Right lobe of liver (tissue), 6 donors: ENCODE measurements around the gene COL28A1. TPM values are rescaled to one million over a fixed set of nuclear protein-coding genes. Genes with fewer than 3 reads are reported as not detected.

ENCODE experiments used
- ATAC-seq, 4 donors: fragments of 200-7000 bp; cut with Tn5 transposase; one replicate each; pipeline ENCODE4 v1.9.1; 2020; ENCODE audit warnings: mild to moderate bottlenecking in 4 of 4, moderate library complexity in 4 of 4
- DNase-seq, 3 donors: peaks; one replicate each; pipeline ENCODE4 v3.0.0-alpha.2; 2020
- H3K27ac ChIP-seq, 3 donors: fragments of 200-600 bp; one replicate each; pipeline ENCODE4 v1.8.0; 2022
- H3K27me3 ChIP-seq, 2 donors: fragments of 200-600 bp; one replicate each; pipeline ENCODE4 v1.8.0; 2022
- H3K36me3 ChIP-seq, 4 donors: fragments of 200-600 bp; sonication (generic) in 1 of 4; one replicate each; pipeline versions ENCODE4 v1.5.1 to v1.8.0; 2017 to 2022; ENCODE audit warnings: control low read depth in 1 of 4
- H3K4me1 ChIP-seq, 4 donors: fragments of 200-600 bp; sonication (generic) in 1 of 4; one replicate each; pipeline versions ENCODE4 v1.5.1 to v1.8.0; 2017 to 2022; ENCODE audit warnings: control low read depth in 1 of 4
- H3K4me3 ChIP-seq, 3 donors: fragments of 200-600 bp; one replicate each; pipeline ENCODE4 v1.8.0; 2022
- H3K9me3 ChIP-seq, 4 donors: fragments of 200-600 bp; sonication (generic) in 1 of 4; one replicate each; pipeline versions ENCODE4 v1.5.1 to v1.8.0; 2017 to 2022; ENCODE audit warnings: control low read depth in 1 of 4
- POLR2A ChIP-seq: fragments of 450-650 bp; IDR thresholded peaks from one replicate; pipeline ENCODE4 v1.6.1; 2017; ENCODE audit warnings: antibody characterized with exemption, mild to moderate bottlenecking
- WGBS: methylation state at CpG from one replicate; pipeline ENCODE4 v1.1.6; 2018; ENCODE audit warnings: low coverage, low lambda C conversion rate; ENCODE audit not compliant: insufficient coverage; ENCODE audit errors: missing lambda C conversion rate; 5-methylcytosine and 5-hydroxymethylcytosine counted together
- intact Hi-C, 2 donors: fragments of 100-400 bp; cut with DNase I; formaldehyde crosslinking; loops; one replicate each; pipeline versions ENCODE4 v1.11.2 to v1.14.1; 2022
- total RNA-seq, 6 experiments: library from RNA; depleted of rRNA in 2 of 6; stranded (reverse); fragments of >200 nt in 2 of 6; fragmentation: NEBNext Ultra II Directional in 3 of 6; extraction: Animal tissue kit (Norgen Biotek cat#: 25700) in 3 of 6; gene quantifications; one replicate each; pipeline versions ENCODE4 v1.1.0 to v1.2.4, GENCODE V29; 2016 to 2023
- TF ChIP-seq, protein P1 (sequence below), 4 donors: fragments of 200-600 bp in 3 of 4; fragments of 450-650 bp in 1 of 4; IDR thresholded peaks; one replicate each; pipeline versions ENCODE4 v1.5.1 to v1.8.0; 2016 to 2022; ENCODE audit warnings: antibody characterized with exemption in 4 of 4, mild to moderate bottlenecking in 2 of 4
- donor health status: DM: no; HTN: yes; CAD: no.
- donor health status: DM: no; HTN: no; CAD: no.
- donor health status: DM: no; HTN: no; CAD: no.
- donor health status: DM: no; HTN: yes; CAD: no.
- donor health status: DM: no; HTN: yes; CAD: no.

Gene COL28A1
- total RNA-seq, 6 experiments from 2014 or later = 0.07 to 0.51 (median 0.34) TPM; not detected in 2

DNA sequence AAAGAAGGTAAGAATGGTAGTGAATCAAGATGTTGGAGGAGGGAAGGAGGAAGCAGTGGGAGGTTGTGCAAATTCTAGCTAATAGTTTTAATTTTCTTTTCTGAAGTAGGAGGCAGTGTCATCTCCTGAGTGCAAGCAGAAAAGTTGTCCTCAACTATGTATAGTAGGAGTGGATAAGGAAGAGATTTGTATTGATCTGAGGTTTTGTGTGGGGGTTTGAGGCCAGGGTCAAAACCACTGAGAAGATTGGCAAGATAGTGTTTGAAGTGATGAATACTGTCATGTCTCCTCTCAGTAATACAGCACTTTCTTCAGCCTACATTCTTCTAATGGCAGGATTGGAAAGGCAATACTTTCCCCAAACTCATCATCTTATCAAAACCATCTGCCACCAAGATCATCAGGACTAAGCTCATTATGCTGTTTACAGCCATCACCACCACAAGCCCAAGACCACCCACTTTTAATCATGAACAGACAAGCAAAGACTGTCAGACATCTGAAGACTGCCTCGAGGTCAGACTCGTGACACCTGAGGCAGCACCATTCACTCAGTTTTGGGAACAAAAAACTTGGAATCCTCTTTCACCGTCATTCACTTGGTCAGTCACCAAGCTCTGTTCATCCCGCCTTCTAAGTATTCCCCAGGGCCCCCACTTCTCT is 29.5 kb upstream of the COL28A1 start:
- WGBS = 96% methylated on average over 4 of the region's 4 CpGs
- TF ChIP-seq, protein P1, sequence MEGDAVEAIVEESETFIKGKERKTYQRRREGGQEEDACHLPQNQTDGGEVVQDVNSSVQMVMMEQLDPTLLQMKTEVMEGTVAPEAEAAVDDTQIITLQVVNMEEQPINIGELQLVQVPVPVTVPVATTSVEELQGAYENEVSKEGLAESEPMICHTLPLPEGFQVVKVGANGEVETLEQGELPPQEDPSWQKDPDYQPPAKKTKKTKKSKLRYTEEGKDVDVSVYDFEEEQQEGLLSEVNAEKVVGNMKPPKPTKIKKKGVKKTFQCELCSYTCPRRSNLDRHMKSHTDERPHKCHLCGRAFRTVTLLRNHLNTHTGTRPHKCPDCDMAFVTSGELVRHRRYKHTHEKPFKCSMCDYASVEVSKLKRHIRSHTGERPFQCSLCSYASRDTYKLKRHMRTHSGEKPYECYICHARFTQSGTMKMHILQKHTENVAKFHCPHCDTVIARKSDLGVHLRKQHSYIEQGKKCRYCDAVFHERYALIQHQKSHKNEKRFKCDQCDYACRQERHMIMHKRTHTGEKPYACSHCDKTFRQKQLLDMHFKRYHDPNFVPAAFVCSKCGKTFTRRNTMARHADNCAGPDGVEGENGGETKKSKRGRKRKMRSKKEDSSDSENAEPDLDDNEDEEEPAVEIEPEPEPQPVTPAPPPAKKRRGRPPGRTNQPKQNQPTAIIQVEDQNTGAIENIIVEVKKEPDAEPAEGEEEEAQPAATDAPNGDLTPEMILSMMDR (IDR thresholded peaks at IDR 0.05) = no peak
- TF ChIP-seq POLR2A = no peak
- Histone ChIP-seq H3K27me3 (no peaks in the 10 kb centered on the region), H3K4me3 (no peak overlapping the region), H3K36me3 (no peaks in the 10 kb centered on the region), H3K4me1 (peaks cover 0 to 53% (median 10%) of the 10 kb centered on the region in 4 donors), H3K9me3 (no peaks in the 10 kb centered on the region), H3K27ac (no peak overlapping the region)
- ATAC-seq = no peak
- no peak for DNase-seq
- intact Hi-C loops = no loop called here

DNA sequence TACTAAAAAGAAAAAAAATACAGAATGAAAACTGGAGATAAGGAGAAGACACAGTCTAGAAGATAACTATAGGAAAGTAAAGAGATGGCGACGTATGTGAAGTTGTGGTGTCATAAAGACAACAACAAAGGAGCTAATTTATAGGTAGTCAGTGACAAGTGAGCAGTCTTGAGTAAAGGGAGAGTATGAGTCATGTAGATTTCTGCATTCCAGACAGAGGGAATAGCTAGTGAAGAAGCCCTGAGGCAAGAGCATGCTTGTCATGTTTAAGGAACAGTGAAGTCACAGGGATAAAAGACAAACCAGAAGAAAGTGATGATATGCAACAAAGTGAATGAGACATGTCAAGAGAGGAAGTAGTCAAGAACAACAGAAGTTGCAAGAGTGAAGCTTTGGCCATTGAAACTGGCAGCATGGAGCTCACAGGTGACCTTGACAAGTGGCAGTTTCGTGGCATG is 28.7 kb upstream of the COL28A1 start:
- 92% methylated on average over 3 of the region's 3 CpGs for WGBS
- intact Hi-C loops = no loop called here
- no peaks in the 10 kb centered on the region for H3K36me3 ChIP-seq
- H3K4me1 ChIP-seq = peaks cover 0 to 50% (median 9%) of the 10 kb centered on the region in 4 donors
- ATAC-seq (no peak), DNase-seq (no peak)
- H3K27me3 ChIP-seq = no peaks in the 10 kb centered on the region
- H3K9me3 ChIP-seq = no peaks in the 10 kb centered on the region
- no peak overlapping the region for H3K4me3 ChIP-seq
- TF ChIP-seq POLR2A = no peak
- TF ChIP-seq, protein P1 (IDR thresholded peaks at IDR 0.05) = no peak
- H3K27ac ChIP-seq = no peak overlapping the region

- H3K4me3 ChIP-seq = no peak overlapping the region
- intact Hi-C loops = no loop called here
- ATAC-seq = peak; percentile 11 to 49 (median 27)
- no peak for DNase-seq
- TF ChIP-seq, protein P1 (IDR thresholded peaks at IDR 0.05) = no peak
- TF ChIP-seq POLR2A = no peak
- H3K4me1 ChIP-seq = peaks cover 0 to 45% (median 9%) of the 10 kb centered on the region in 4 donors
- H3K36me3 ChIP-seq = no peaks in the 10 kb centered on the region
- H3K9me3 ChIP-seq = no peaks in the 10 kb centered on the region
- H3K27me3 ChIP-seq = no peaks in the 10 kb centered on the region
- H3K27ac ChIP-seq = peak overlapping the region in 2 of 3 donors; percentile 27 to 39
These were observed 28.1 kb upstream of the COL28A1 start for GRCh38 chr7:7563813-7564212.

GRCh38 chr7:7563269-7563668 is 27.6 kb upstream of the COL28A1 start:
- no peaks in the 10 kb centered on the region for H3K36me3 ChIP-seq
- peak overlapping the region in 2 of 3 donors; percentile 27 to 39 for H3K27ac ChIP-seq
- 59% methylated on average over 5 of the region's 5 CpGs for WGBS

More at GRCh38 chr7:7563269-7563668, 27.6 kb upstream of the COL28A1 start:
- H3K9me3 ChIP-seq = no peaks in the 10 kb centered on the region
- ATAC-seq = no peak
- intact Hi-C loops = no loop called here
- H3K4me1 ChIP-seq = peaks cover 0 to 39% (median 9%) of the 10 kb centered on the region in 4 donors
- H3K4me3 ChIP-seq = no peak overlapping the region
- TF ChIP-seq, protein P1 (IDR thresholded peaks at IDR 0.05) = no peak
- no peak for TF ChIP-seq POLR2A
- no peak for DNase-seq
- H3K27me3 ChIP-seq = no peaks in the 10 kb centered on the region
